Fibroblast of mammary gland (primary cell): ENCODE data around the gene IL3RA.

Experiments used
- DNase-seq: peaks from one replicate; pipeline ENCODE4 v3.0.0-alpha.2; 2010; ENCODE audit warnings: low read depth
- H3K4me3 ChIP-seq: 2 replicates; pipeline ENCODE4 v1.5.1; 2011; ENCODE audit warnings: low read depth, mild to moderate bottlenecking, low read length, moderate library complexity; ENCODE audit not compliant: control insufficient read depth
- TF ChIP-seq, protein P1 (sequence below): conservative IDR thresholded peaks from 2 replicates; pipeline ENCODE4 v1.5.1; 2011; ENCODE audit warnings: low read depth, low read length, inconsistent platforms; ENCODE audit not compliant: control insufficient read depth, insufficient read depth

Gene IL3RA

DNA sequence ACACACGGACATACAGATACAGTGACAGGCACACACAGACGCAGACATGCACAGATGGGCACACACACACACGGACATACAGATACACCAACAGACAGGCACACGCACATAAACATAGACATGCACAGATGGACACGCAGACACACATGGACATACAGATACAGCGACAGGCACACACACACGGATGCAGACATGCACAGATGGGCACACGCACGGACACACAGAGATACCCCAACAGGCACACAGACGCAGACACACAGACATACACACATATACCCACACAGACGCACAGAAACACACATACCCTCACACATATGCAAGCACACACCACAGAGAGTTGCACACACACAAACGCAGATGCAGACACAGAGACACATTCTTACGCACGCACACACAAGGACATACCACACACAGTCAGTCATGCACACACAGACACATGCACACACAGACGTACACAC is 79.8 kb downstream of the IL3RA start:
- H3K4me3 ChIP-seq, result no peak overlapping the region
- no peak for DNase-seq
- TF ChIP-seq, protein P1, sequence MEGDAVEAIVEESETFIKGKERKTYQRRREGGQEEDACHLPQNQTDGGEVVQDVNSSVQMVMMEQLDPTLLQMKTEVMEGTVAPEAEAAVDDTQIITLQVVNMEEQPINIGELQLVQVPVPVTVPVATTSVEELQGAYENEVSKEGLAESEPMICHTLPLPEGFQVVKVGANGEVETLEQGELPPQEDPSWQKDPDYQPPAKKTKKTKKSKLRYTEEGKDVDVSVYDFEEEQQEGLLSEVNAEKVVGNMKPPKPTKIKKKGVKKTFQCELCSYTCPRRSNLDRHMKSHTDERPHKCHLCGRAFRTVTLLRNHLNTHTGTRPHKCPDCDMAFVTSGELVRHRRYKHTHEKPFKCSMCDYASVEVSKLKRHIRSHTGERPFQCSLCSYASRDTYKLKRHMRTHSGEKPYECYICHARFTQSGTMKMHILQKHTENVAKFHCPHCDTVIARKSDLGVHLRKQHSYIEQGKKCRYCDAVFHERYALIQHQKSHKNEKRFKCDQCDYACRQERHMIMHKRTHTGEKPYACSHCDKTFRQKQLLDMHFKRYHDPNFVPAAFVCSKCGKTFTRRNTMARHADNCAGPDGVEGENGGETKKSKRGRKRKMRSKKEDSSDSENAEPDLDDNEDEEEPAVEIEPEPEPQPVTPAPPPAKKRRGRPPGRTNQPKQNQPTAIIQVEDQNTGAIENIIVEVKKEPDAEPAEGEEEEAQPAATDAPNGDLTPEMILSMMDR, result no peak

DNA sequence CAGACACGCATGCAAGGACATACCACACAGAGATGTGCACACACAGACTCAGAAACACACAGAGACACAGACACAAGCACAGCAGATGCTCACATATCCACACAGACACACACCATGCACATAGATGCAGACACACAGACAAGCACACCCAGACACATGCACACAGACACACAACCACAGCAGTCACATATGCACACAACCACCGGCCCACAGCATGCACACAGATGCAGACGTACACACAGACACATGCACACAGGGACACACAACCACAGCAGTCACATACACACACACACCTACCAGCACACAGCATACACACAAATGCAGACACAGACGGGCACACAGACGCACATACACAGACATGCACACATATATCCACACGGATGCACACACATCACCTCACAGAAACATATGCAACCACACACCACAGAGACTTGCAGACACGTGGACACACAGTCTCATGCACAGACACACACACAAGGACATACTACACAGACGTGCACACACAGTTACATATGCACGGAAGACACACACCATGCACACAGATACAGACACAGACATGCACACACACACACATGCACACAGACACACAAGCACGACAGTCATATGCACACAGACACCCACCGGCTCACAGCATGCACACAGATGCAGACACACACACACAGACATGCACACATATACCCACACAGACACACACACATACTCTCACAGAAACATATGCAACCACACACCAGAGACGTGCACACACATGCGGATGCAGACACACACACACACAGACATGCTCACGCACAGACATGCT is 80.6 kb downstream of the IL3RA start:
- DNase-seq, result no peak
- no peak overlapping the region for H3K4me3 ChIP-seq
- TF ChIP-seq, protein P1, result no peak

DNA sequence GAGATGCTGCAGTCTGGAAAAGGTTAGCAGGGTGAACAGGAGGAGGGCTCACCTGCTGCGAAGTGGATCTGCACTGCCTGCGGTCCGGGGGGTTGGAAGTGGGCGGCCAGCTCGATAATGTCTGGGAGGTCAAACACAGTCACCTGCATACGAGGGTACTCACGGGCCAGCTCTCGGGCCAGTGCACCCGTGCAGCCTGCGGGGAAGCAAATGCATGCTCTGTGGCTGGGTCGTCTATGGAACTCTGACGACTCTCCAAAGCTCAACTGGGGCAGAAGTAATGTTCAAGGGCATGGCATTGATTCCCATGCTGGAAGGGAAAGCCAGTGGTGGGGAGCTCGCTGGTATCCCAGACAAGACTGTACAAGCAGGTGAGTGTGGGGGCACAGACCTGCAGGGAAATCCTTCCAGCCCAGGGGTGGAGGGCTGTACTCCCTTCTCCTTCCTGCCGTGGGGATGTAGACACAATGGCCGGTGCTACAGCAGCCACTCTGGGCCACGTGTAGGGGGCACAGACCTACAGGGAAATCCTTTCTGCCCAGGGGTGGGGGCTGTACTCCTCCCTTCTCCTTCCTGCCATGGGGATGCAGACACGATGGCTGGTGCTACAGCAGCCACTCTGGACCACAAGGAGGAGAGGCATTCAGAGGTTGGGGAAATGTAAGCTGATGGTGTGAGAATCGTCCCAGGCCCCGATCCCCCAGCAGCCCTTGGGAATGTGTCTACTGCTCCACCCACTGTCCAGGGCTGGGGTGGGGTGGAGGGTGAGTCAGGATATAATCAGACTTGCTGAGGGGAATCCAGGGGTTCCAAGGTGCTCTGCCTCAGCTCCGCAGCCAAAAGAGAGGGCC is 81.6 kb downstream of the IL3RA start:
- TF ChIP-seq, protein P1, result no peak
- DNase-seq, result no peak
- H3K4me3 ChIP-seq, result no peak overlapping the region

DNA sequence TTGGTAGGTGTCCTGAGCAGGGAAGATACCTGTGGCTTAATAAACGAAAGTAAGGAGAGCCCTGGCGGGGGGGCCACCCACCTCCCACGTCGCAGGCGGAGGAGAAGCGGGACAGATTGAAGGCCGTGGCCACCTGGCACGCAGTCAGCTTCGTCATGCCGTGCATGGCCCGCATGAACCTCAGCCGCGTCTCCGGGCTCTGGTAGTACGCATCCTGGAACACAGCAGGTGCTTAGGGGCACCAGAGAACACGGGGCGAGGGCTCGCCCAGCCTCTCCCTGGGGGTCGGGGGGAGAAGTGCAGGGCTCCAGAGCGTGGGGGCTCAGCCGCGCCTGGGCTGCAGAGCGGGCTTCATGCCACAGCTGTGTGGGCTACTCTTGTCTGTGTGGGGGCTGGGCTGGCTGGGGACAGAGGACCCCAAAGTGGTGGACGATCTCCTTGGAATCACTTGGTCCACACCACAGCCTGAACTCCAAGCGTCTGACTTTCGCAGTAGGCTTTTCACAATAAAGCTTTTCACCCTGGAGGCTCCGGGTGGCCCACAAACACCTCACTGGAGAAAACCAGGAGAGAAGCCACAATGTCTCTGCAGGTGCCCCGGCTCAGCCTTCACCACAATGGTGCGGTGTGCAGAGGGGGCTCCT is 82.4 kb downstream of the IL3RA start:
- H3K4me3 ChIP-seq, result no peak overlapping the region
- no peak for DNase-seq
- TF ChIP-seq, protein P1, result no peak

DNA sequence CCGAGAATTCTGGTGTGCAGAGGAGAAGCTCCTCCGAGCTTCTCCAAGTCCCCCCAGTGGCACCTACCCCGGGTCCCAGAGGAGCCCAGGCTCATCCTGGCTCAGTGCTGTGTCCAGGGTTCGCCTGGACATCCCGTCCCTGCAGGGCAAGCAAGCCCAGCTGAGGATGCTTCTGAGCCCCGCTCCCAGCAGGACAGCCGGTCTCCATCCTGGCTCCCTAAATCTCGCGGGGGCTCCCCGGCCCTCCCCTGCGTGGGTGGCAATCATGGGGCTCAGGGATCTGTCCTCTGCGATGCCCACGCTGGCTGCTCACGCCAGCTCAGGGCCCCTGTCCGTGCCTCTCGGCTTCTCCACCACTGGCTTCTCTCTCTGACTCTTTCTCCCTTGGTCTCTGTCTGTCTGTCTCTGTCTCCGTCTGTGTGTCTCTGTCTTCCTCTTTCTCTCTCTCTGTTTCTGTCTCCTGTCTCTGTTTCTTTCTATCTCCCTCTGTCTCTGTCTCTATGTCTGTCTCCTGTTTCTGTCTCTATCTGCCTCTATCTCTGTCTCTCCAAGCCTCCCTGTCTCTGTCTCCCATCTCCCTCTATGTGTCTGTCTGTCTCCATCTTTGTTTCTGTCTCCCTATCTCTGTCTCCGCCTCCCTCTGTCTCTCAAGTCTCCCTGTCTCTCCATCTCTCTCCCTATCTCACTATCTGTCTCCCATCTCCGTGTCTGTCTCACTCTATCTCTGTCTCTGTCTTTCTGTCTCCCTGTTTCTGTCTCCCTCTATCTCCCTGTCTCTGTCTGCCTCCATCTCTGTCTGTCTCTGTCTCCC is 83.2 kb downstream of the IL3RA start:
- TF ChIP-seq, protein P1, result no peak
- no peak for DNase-seq
- H3K4me3 ChIP-seq, result no peak overlapping the region

DNA sequence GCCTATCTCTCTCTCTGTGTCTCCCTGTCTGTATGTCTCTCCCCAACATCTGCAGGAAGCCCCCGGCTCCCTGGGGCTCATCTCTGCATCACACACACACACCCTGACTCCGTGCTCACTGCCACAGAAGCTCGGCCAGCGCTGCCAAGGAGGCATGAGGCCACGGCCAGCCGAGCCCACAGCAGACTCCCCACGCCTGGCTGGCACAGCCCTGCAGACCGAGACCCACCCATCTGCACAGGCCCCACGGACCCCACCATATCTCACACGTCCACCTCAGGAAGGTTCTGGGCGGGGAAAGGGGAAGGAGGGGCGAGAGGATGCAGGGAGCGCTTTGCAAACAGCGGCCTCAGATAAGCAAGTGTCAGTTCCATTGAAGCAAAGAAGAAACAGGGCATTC is 83.8 kb downstream of the IL3RA start:
- H3K4me3 ChIP-seq, result no peak overlapping the region
- DNase-seq, result no peak
- TF ChIP-seq, protein P1, result no peak
